Left renal pelvis (tissue), 4 donors: ENCODE results near the gene HCCS. TPM values are rescaled to one million over a fixed set of nuclear protein-coding genes. Genes with fewer than 3 reads are reported as not detected.

Source experiments
- polyA plus RNA-seq, 4 donors: library from polyadenylated mRNA; unstranded; fragments of 120-200 nt; gene quantifications; one replicate each; pipeline ENCODE4 v1.2.1, GENCODE V29; 2013; ENCODE audit not compliant: insufficient read length in 4 of 4

Gene HCCS
- polyA plus RNA-seq, 4 donors: 14.7 to 29.4 (median 26.6) TPM

Other genes with a start within 250 kb of the HCCS start
- not detected for gene AMELX, start 182.1 kb downstream of the HCCS start, polyA plus RNA-seq